Adrenal gland (tissue), 5 donors: ENCODE measurements around the gene ITGA1.

Experiments used
- POLR2A ChIP-seq, 2 donors: fragments of 450-650 bp; IDR thresholded peaks; one replicate each; pipeline ENCODE4 v1.6.1; 2017; ENCODE audit warnings: antibody characterized with exemption in 2 of 2, mild to moderate bottlenecking in 2 of 2, moderate library complexity in 1 of 2
- TF ChIP-seq, protein P1 (sequence below), 6 experiments: fragments of 450-650 bp in 4 of 6; fragments of 200-600 bp in 2 of 6; sonication (generic) in 1 of 6; IDR thresholded peaks; 1 replicate in 5 of 6; 2 replicates in 1 of 6; pipeline versions ENCODE4 v1.5.1 to v1.8.0; 2016 to 2021; ENCODE audit warnings: antibody characterized with exemption in 6 of 6, mild to moderate bottlenecking in 2 of 6, moderate library complexity in 1 of 6
- donor health status: DM: no; HTN: no; CAD: no.

DNA sequence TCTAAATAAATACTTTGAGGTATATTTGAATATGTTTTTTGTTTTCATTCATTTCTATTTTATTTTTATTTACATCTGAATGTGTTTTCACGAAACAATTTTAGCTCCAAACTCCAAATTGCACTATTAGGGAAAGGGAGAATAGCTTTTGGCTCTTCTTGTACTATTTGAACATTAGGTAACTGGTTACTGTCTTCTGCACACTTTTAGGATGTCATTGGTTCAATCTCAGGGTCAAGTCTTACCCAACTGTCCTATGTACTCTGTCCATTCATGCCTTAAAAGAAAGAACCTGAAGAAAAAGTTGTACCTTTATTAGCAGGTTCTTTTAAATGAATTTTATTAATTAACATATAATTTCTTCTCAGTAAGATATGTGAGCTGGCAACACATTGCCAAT, 51.6 kb downstream of the ITGA1 start:
- TF ChIP-seq, protein P1, sequence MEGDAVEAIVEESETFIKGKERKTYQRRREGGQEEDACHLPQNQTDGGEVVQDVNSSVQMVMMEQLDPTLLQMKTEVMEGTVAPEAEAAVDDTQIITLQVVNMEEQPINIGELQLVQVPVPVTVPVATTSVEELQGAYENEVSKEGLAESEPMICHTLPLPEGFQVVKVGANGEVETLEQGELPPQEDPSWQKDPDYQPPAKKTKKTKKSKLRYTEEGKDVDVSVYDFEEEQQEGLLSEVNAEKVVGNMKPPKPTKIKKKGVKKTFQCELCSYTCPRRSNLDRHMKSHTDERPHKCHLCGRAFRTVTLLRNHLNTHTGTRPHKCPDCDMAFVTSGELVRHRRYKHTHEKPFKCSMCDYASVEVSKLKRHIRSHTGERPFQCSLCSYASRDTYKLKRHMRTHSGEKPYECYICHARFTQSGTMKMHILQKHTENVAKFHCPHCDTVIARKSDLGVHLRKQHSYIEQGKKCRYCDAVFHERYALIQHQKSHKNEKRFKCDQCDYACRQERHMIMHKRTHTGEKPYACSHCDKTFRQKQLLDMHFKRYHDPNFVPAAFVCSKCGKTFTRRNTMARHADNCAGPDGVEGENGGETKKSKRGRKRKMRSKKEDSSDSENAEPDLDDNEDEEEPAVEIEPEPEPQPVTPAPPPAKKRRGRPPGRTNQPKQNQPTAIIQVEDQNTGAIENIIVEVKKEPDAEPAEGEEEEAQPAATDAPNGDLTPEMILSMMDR (IDR thresholded peaks at IDR 0.05): no peak
- TF ChIP-seq POLR2A (IDR thresholded peaks at IDR 0.05): no peak
